ENCODE data around the gene LEF1.

DNA sequence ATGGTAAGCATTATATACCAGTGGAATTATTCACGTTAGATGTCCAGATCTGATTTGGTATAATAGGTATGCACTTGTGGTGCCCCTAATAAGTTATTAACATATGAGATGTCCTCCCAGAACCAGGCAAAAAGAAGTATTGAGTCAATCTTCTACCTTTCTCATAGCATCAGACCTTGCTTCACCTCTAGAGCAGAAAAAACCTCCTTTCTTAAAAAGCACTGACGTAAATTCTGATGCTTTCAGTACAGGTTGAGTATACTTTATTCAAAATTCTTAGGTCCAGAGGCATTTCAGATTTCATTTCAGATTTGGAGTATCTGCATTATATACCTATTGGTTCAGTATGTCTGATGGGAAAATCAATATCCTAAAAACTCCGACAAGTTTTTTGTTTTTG is 22.4 kb downstream of the LEF1 start:
- TF ChIP-seq EGR1 (IDR thresholded peaks at IDR 0.05; ENCODE audit: low read depth): no peak
- no peak for TF ChIP-seq ZNF274 (IDR thresholded peaks at IDR 0.05; ENCODE audit: low read depth, low read length)
- TF ChIP-seq, protein P1, sequence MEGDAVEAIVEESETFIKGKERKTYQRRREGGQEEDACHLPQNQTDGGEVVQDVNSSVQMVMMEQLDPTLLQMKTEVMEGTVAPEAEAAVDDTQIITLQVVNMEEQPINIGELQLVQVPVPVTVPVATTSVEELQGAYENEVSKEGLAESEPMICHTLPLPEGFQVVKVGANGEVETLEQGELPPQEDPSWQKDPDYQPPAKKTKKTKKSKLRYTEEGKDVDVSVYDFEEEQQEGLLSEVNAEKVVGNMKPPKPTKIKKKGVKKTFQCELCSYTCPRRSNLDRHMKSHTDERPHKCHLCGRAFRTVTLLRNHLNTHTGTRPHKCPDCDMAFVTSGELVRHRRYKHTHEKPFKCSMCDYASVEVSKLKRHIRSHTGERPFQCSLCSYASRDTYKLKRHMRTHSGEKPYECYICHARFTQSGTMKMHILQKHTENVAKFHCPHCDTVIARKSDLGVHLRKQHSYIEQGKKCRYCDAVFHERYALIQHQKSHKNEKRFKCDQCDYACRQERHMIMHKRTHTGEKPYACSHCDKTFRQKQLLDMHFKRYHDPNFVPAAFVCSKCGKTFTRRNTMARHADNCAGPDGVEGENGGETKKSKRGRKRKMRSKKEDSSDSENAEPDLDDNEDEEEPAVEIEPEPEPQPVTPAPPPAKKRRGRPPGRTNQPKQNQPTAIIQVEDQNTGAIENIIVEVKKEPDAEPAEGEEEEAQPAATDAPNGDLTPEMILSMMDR (IDR thresholded peaks at IDR 0.05 in 2 of 3, conservative IDR thresholded peaks at IDR 0.05 in 1 of 3; ENCODE audit: borderline replicate concordance in 1 of 3, insufficient read depth in 1 of 3, low read depth in 2 of 3, low read length in 2 of 3): no peak
- no peak for TF ChIP-seq ZBTB33 (IDR thresholded peaks at IDR 0.05; ENCODE audit: extremely low read depth, insufficient replicate concordance, low read length)
- TF ChIP-seq TCF7L2 (IDR thresholded peaks at IDR 0.05; ENCODE audit: borderline replicate concordance, extremely low read depth, insufficient read depth, insufficient read length): no peak
- TF ChIP-seq EZH2 (IDR thresholded peaks at IDR 0.05): no peak
- no peak for TF ChIP-seq POLR2AphosphoS5 (IDR thresholded peaks at IDR 0.05; ENCODE audit: low read depth, low read length)
- no peak for TF ChIP-seq POLR2A (IDR thresholded peaks at IDR 0.05; ENCODE audit: borderline replicate concordance, extremely low read depth, insufficient read depth, insufficient read length)
- TF ChIP-seq ATF3 (IDR thresholded peaks at IDR 0.05): no peak
- TF ChIP-seq JUND (IDR thresholded peaks at IDR 0.05): no peak
